Stimulated activated CD4-positive, alpha-beta T cell treated with anti-CD3 and anti-CD28 coated beads, Interleukin-1b, Interleukin-23, amount 100 ng/mL, for 24 hours (primary cell): Measurements from ENCODE around the gene SPSB1.
"Not testable (repeated sequence)": the region's sequence is repeated elsewhere in the genome, so short reads cannot be mapped to it uniquely, and the experiment has no call there.

ENCODE experiments used
- DNase-seq, 4 experiments: peaks; one replicate each; pipeline ENCODE4 v3.0.0-alpha.2; 2020; ENCODE audit warnings: low read depth in 4 of 4, low spot score in 1 of 4

SPSB1 gene

GRCh38 chr1:9299571-9300541 lies 7.2 kb downstream of the SPSB1 start:
- DNase-seq = not testable (repeated sequence)

- no peak for DNase-seq
These were observed 7.9 kb downstream of the SPSB1 start for GRCh38 chr1:9300573-9300972.

GRCh38 chr1:9302745-9303524 lies 10.2 kb downstream of the SPSB1 start:
- no peak for DNase-seq

- no peak for DNase-seq
These were observed 11.2 kb downstream of the SPSB1 start for GRCh38 chr1:9303916-9304315.

GRCh38 chr1:9305216-9305615 lies 12.5 kb downstream of the SPSB1 start:
- no peak for DNase-seq

GRCh38 chr1:9306006-9306405 lies 13.3 kb downstream of the SPSB1 start:
- DNase-seq = no peak

- no peak for DNase-seq
These were observed 14.6 kb downstream of the SPSB1 start for GRCh38 chr1:9307303-9307702.

- no peak for DNase-seq
These were observed 15.6 kb downstream of the SPSB1 start for GRCh38 chr1:9308236-9308785.

- DNase-seq = no peak
These were observed 16.4 kb downstream of the SPSB1 start for GRCh38 chr1:9309080-9309479.

GRCh38 chr1:9309991-9310390 lies 17.3 kb downstream of the SPSB1 start:
- no peak for DNase-seq

GRCh38 chr1:9311029-9311428 lies 18.3 kb downstream of the SPSB1 start:
- no peak for DNase-seq

GRCh38 chr1:9311479-9311878 lies 18.8 kb downstream of the SPSB1 start:
- DNase-seq = no peak

- DNase-seq = no peak
These were observed 19.6 kb downstream of the SPSB1 start for GRCh38 chr1:9312168-9312720.

- DNase-seq = no peak
These were observed 20.9 kb downstream of the SPSB1 start for GRCh38 chr1:9313576-9313975.

GRCh38 chr1:9314111-9314510 lies 21.4 kb downstream of the SPSB1 start:
- no peak for DNase-seq

GRCh38 chr1:9314711-9315379 lies 22.2 kb downstream of the SPSB1 start:
- no peak for DNase-seq

- DNase-seq = peak in 2 of 4 experiments; percentile 46 to 55
These were observed 22.9 kb downstream of the SPSB1 start for GRCh38 chr1:9315411-9316079.

GRCh38 chr1:9316080-9316444 lies 23.4 kb downstream of the SPSB1 start:
- DNase-seq = no peak

GRCh38 chr1:9316512-9316911 lies 23.8 kb downstream of the SPSB1 start:
- no peak for DNase-seq

GRCh38 chr1:9317072-9317471 lies 24.4 kb downstream of the SPSB1 start:
- DNase-seq = no peak
